Endodermal cell (in vitro differentiated cells): ENCODE measurements around the gene FCSK. TPM values are rescaled to one million over a fixed set of nuclear protein-coding genes. Genes with fewer than 3 reads are reported as not detected.
"Not testable (repeated sequence)": the region's sequence is repeated elsewhere in the genome, so short reads cannot be mapped to it uniquely, and the experiment has no call there.

ENCODE experiments used
- DNase-seq: peaks from one replicate; pipeline ENCODE4 v3.0.0-alpha.2; 2017
- H3K27ac ChIP-seq: 2 replicates; pipeline ENCODE4 v1.5.1; 2013; ENCODE audit warnings: mild to moderate bottlenecking, low read depth, low read length, moderate library complexity
- H3K27me3 ChIP-seq: 2 replicates; pipeline ENCODE4 v1.6.1; 2013; ENCODE audit warnings: mild to moderate bottlenecking, low read length, moderate library complexity; ENCODE audit not compliant: insufficient read depth, control insufficient read depth, poor library complexity, severe bottlenecking
- H3K36me3 ChIP-seq: 2 replicates; pipeline ENCODE4 v1.7.0; 2013; ENCODE audit warnings: mild to moderate bottlenecking, low read length, moderate library complexity; ENCODE audit not compliant: control insufficient read depth, insufficient read depth
- H3K4me1 ChIP-seq: one replicate; pipeline ENCODE4 v1.7.0; 2013; ENCODE audit warnings: low read length; ENCODE audit not compliant: control insufficient read depth, insufficient read depth
- H3K4me3 ChIP-seq: 2 replicates; pipeline ENCODE4 v1.5.1; 2013; ENCODE audit warnings: mild to moderate bottlenecking, low read length, moderate library complexity
- H3K9ac ChIP-seq: 2 replicates; pipeline ENCODE4 v1.6.1; 2013; ENCODE audit warnings: mild to moderate bottlenecking, low read length, moderate library complexity; ENCODE audit not compliant: poor library complexity, severe bottlenecking; ENCODE audit errors: extremely low read depth
- H3K9me3 ChIP-seq: 2 replicates; pipeline ENCODE4 v1.6.1; 2013; ENCODE audit warnings: mild to moderate bottlenecking, low read length, moderate library complexity; ENCODE audit not compliant: control insufficient read depth
- H3K27ac Mint-ChIP-seq: 2 replicates; pipeline ENCODE4 v1.8.0; 2020; ENCODE audit warnings: mixed read lengths
- H3K27me3 Mint-ChIP-seq: 2 replicates; pipeline ENCODE4 v1.8.0; 2021; ENCODE audit warnings: mild to moderate bottlenecking, mixed read lengths; ENCODE audit not compliant: insufficient read depth
- H3K36me3 Mint-ChIP-seq: 2 replicates; pipeline ENCODE4 v1.8.0; 2020; ENCODE audit warnings: low read depth, mixed read lengths
- H3K4me1 Mint-ChIP-seq: 2 replicates; pipeline ENCODE4 v1.8.0; 2020; ENCODE audit warnings: mixed read lengths
- H3K4me3 Mint-ChIP-seq: 2 replicates; pipeline ENCODE4 v1.8.0; 2020; ENCODE audit warnings: mild to moderate bottlenecking, moderate library complexity, mixed read lengths
- H3K9me3 Mint-ChIP-seq: 2 replicates; pipeline ENCODE4 v1.8.0; 2020; ENCODE audit warnings: mild to moderate bottlenecking, mixed read lengths
- CTCF ChIP-seq: fragments of 200-600 bp; sonication (generic); conservative IDR thresholded peaks from 2 replicates; pipeline ENCODE4 v1.5.0; 2021; ENCODE audit warnings: antibody characterized with exemption, mild to moderate bottlenecking
- WGBS, 2 experiments: methylation state at CpG; one replicate each; pipeline versions ENCODE4 v1.1.5 to v1.1.7; 2013; ENCODE audit warnings: missing lambda C conversion rate in 2 of 2, mixed read lengths in 1 of 2; ENCODE audit not compliant: insufficient coverage in 1 of 2, insufficient read length in 1 of 2; 5-methylcytosine and 5-hydroxymethylcytosine counted together
- total RNA-seq, 2 donors: library from RNA; stranded (reverse); fragmentation: NEBNext Ultra II Directional in 1 of 2; extraction: Animal tissue kit (Norgen Biotek cat#: 25700) in 1 of 2; gene quantifications; 2 replicates in 1 of 2; 3 replicates in 1 of 2; pipeline ENCODE4 v1.2.1, GENCODE V29; 2021

Gene FCSK
- total RNA-seq, 2 donors from 2014 or later: 18.7 to 19.5 TPM

- H3K36me3 ChIP-seq: no peaks in the 10 kb centered on the region
- no peak overlapping the region for H3K4me3 ChIP-seq
- no peak overlapping the region for H3K27ac ChIP-seq
- Mint-ChIP-seq H3K4me1 (peaks cover 5% of the 10 kb centered on the region), H3K27me3 (peaks cover 1% of the 10 kb centered on the region), H3K36me3 (no peaks in the 10 kb centered on the region), H3K27ac (no peak overlapping the region), H3K4me3 (no peak overlapping the region), H3K9me3 (peaks cover 15% of the 10 kb centered on the region)
- no peak overlapping the region for H3K9ac ChIP-seq
- H3K9me3 ChIP-seq: peaks cover 21% of the 10 kb centered on the region
- no peaks in the 10 kb centered on the region for H3K4me1 ChIP-seq
- 94 to 96% methylated on average over 4 to 6 of the region's 6 CpGs for WGBS, 2 experiments
- no peaks in the 10 kb centered on the region for H3K27me3 ChIP-seq
- TF ChIP-seq CTCF: no peak
- DNase-seq: no peak
Measured at GRCh38 chr16:70448075-70448474, 6.3 kb upstream of the FCSK start.

DNA sequence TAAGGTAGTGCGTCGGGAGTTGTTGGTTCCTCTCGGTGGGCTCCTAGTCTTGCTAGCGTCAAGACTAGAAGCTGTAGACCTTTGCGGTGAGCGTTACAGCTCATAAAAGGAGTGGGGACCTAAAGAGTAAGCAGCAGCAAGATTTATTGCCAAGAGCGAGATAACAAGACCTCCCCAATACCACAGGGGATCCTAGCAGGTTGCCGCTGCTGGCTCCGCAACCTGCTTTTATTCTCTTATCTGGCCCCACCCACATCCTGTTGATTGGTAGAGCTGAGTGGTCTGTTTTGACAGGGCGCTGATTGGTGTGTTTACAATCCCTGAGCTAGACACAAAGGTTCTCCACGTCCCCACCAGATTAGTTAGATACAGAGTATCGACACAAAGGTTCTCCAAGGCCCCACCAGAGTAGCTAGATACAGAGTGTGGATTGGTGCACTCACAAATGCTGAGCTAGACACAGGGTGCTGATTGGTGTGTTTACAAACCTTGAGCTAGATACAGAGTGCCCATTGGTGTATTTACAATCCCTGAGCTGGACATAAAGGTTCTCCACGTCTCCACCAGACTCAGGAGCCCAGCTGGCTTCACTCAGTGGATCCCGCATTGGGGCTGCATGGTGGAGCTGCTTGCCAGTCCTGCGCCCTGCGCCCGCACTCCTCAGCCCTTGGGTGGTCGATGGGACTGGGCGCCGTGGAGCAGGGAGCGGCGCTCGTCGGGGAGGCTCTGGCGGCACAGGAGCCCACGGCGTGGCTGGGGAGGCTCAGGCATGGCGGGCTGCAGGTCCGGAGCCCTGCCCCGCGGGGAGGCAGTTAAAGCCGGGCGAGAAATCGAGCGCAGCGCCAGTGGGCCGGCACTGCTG is 4.0 kb upstream of the FCSK start:
- not testable (repeated sequence) for H3K4me3 ChIP-seq, H3K36me3 ChIP-seq, H3K9ac ChIP-seq, H3K36me3 Mint-ChIP-seq, DNase-seq, H3K27me3 Mint-ChIP-seq, H3K4me3 Mint-ChIP-seq, H3K4me1 ChIP-seq, H3K27ac ChIP-seq, H3K27me3 ChIP-seq, H3K4me1 Mint-ChIP-seq
- Mint-ChIP-seq H3K9me3 (peaks cover 15% of the 10 kb centered on the region), H3K27ac (peak overlapping the region; percentile 21)
- peaks cover 21% of the 10 kb centered on the region for H3K9me3 ChIP-seq
- 96 to 98% methylated on average over 18 to 33 of the region's 37 CpGs for WGBS, 2 experiments

- H3K9me3 Mint-ChIP-seq: peaks cover 15% of the 10 kb centered on the region
- peaks cover 21% of the 10 kb centered on the region for H3K9me3 ChIP-seq
- DNase-seq, H3K9ac ChIP-seq, H3K4me1 Mint-ChIP-seq, H3K36me3 ChIP-seq, H3K4me1 ChIP-seq, H3K36me3 Mint-ChIP-seq, H3K27me3 ChIP-seq, H3K27ac Mint-ChIP-seq, H3K27ac ChIP-seq, H3K27me3 Mint-ChIP-seq, H3K4me3 ChIP-seq, H3K4me3 Mint-ChIP-seq: not testable (repeated sequence)
- WGBS, 2 experiments: 95 to 98% methylated on average over 16 to 23 of the region's 25 CpGs
Measured at GRCh38 chr16:70451004-70451340, 3.4 kb upstream of the FCSK start.

GRCh38 chr16:70453117-70453891 is 1.1 kb upstream of the FCSK start:
- TF ChIP-seq CTCF: no peak
- H3K4me3 ChIP-seq: peak overlapping the region; percentile 95
- Mint-ChIP-seq H3K36me3 (no peaks in the 10 kb centered on the region), H3K27ac (peak overlapping the region; percentile 97), H3K4me3 (peak overlapping the region; percentile 75), H3K4me1 (peaks cover 14% of the 10 kb centered on the region), H3K9me3 (peaks cover 15% of the 10 kb centered on the region), H3K27me3 (no peaks in the 10 kb centered on the region)
- H3K9ac ChIP-seq: peak overlapping the region; percentile 93
- no peaks in the 10 kb centered on the region for H3K27me3 ChIP-seq
- H3K4me1 ChIP-seq: no peaks in the 10 kb centered on the region
- H3K9me3 ChIP-seq: peaks cover 21% of the 10 kb centered on the region
- 93 to 94% methylated on average over 8 to 11 of the region's 11 CpGs for WGBS, 2 experiments
- no peak for DNase-seq
- H3K27ac ChIP-seq: no peak overlapping the region
- H3K36me3 ChIP-seq: no peaks in the 10 kb centered on the region
